Psoas muscle (tissue), 8 donors: Measurements from ENCODE around the gene ADO. TPM values are rescaled to one million over a fixed set of nuclear protein-coding genes. Genes with fewer than 3 reads are reported as not detected.

Experiments used
- ATAC-seq, 4 donors: fragments of 200-7000 bp; cut with Tn5 transposase; one replicate each; pipeline ENCODE4 v1.9.1; 2020; ENCODE audit warnings: moderate library complexity in 3 of 4, mild to moderate bottlenecking in 2 of 4
- DNase-seq, 2 donors: peaks; one replicate each; pipeline ENCODE4 v3.0.0-alpha.2; 2020
- H3K27ac ChIP-seq: fragments of 200-600 bp; one replicate; pipeline ENCODE4 v1.8.0; 2022
- H3K27me3 ChIP-seq, 3 donors: fragments of 200-600 bp in 1 of 3; one replicate each; pipeline versions ENCODE4 v1.6.1 to v1.8.0; 2013 to 2022; ENCODE audit warnings: low read length in 2 of 3, mild to moderate bottlenecking in 2 of 3, moderate library complexity in 1 of 3; ENCODE audit not compliant: insufficient read depth in 3 of 3
- H3K36me3 ChIP-seq, 2 donors: fragments of 200-600 bp in 1 of 2; one replicate each; pipeline versions ENCODE4 v1.6.1 to v1.8.0; 2013 to 2022; ENCODE audit warnings: low read depth in 1 of 2, mild to moderate bottlenecking in 1 of 2, moderate library complexity in 1 of 2; ENCODE audit not compliant: insufficient read depth in 1 of 2
- H3K4me1 ChIP-seq: fragments of 200-600 bp; one replicate; pipeline ENCODE4 v1.8.0; 2022
- H3K4me3 ChIP-seq: fragments of 200-600 bp; one replicate; pipeline ENCODE4 v1.8.0; 2022; ENCODE audit warnings: mild to moderate bottlenecking
- H3K9me3 ChIP-seq: fragments of 200-600 bp; one replicate; pipeline ENCODE4 v1.8.0; 2022
- WGBS, 3 donors: extraction: QIAGEN DNeasy Blood & Tissue Kit; methylation state at CpG; one replicate each; pipeline versions ENCODE4 v1.1.6 to v1.1.7; 2013; 5-methylcytosine and 5-hydroxymethylcytosine counted together
- intact Hi-C, 2 donors: fragments of 100-400 bp; cut with DNase I; formaldehyde crosslinking; loops; one replicate each; pipeline versions ENCODE4 v1.11.0 to v1.14.2; 2022
- polyA plus RNA-seq, 3 donors: library from polyadenylated mRNA; stranded (reverse); fragments of 200-250 nt; gene quantifications; one replicate each; pipeline ENCODE4 v1.2.3, GENCODE V29; 2013
- total RNA-seq, 4 donors: library from RNA; stranded (reverse); fragmentation: NEBNext Ultra II Directional in 2 of 4; extraction: Animal tissue kit (Norgen Biotek cat#: 25700) in 2 of 4; gene quantifications; one replicate each; pipeline versions ENCODE4 v1.2.1 to v1.2.4, GENCODE V29; 2021 to 2023
- TF ChIP-seq, protein P1 (sequence below): fragments of 200-600 bp; IDR thresholded peaks from one replicate; pipeline ENCODE4 v1.8.0; 2022; ENCODE audit warnings: antibody characterized with exemption
- donor health status: healthy with polysubstance abuse.
- donor health status: DM: no; HTN: no; CAD: no; lungs with moderate emphysema.
- donor health status: Bipolar disorder and iron deficiency.
- donor health status: healthy.
- donor health status: DM: yes; HTN: yes; CAD: no.
- donor health status: DM: no; HTN: no; CAD: no.
- donor health status: DM: no; HTN: no; CAD: no.
- donor health status: DM: yes; HTN: yes; CAD: no.

ADO gene
- total and polyA plus RNA-seq, 7 donors: 11.6 to 27.1 (median 20.3) TPM

DNA sequence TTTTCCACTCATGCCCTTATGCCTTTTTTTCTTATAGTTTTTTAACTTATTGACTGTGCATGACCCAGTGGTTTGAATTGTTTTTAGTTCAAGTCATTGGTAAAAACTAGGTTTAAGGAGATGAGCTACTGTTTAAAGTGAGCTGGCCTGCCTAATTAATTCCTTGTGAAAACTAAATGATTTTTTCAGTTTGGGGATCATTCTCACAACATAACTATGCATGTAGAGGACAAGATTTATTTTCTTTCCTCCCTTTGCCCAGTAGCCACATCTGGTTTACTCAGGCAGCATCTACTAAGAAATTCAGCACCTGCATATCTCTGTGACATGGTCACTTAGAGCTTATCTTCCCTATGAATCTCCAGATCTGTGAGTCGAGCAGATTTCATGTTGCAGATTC lies 1.7 kb downstream of the ADO start:
- intact Hi-C loops: no loop called here
- TF ChIP-seq, protein P1, sequence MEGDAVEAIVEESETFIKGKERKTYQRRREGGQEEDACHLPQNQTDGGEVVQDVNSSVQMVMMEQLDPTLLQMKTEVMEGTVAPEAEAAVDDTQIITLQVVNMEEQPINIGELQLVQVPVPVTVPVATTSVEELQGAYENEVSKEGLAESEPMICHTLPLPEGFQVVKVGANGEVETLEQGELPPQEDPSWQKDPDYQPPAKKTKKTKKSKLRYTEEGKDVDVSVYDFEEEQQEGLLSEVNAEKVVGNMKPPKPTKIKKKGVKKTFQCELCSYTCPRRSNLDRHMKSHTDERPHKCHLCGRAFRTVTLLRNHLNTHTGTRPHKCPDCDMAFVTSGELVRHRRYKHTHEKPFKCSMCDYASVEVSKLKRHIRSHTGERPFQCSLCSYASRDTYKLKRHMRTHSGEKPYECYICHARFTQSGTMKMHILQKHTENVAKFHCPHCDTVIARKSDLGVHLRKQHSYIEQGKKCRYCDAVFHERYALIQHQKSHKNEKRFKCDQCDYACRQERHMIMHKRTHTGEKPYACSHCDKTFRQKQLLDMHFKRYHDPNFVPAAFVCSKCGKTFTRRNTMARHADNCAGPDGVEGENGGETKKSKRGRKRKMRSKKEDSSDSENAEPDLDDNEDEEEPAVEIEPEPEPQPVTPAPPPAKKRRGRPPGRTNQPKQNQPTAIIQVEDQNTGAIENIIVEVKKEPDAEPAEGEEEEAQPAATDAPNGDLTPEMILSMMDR: no peak
- Histone ChIP-seq H3K4me1 (peaks cover 26% of the 10 kb centered on the region), H3K27ac (peak overlapping the region; percentile 97), H3K27me3 (no peaks in the 10 kb centered on the region), H3K9me3 (no peaks in the 10 kb centered on the region), H3K4me3 (peak overlapping the region; percentile 91), H3K36me3 (peaks cover 0 to 11% of the 10 kb centered on the region in 2 donors)
- WGBS, 3 donors: 10 to 26% (median 13%) methylated on average over 1 of the region's 1 CpG
- ATAC-seq (no peak), DNase-seq (no peak)

DNA sequence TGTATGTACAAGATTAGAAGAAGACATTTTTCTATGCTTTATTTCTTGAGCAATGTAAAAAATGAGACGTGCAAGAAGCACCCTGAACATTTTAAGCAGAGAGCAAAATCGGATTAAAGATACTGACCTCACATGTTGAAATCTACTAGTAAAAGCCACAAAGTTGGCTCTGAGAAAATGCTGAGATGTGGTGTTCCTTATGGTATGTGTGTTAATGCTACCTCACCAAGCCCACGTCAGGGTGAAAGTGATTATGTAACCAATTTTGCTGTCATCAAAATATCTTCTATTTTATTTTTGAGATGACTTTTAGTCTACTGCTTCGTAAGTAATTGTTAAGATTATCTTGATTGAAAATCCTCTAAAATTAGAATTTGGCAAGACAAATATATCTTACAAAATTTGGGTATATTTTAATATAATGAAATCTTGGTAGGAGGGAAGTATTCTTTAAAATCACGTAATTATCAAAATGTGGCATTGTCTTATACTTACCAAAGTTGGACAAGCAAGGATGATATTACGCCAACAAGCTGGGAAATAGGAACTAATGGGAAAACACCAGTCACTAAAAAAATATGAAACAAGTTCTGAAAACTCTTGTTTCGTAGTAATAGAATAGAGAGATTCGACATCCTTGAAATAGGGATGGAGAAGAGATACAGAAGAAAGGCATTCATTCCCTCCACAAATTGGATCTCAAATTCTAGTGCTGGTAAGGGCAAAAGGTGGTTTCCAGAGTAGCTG lies 5.8 kb downstream of the ADO start:
- ATAC-seq: no peak
- Histone ChIP-seq H3K9me3 (no peaks in the 10 kb centered on the region), H3K4me3 (no peak overlapping the region), H3K27ac (no peak overlapping the region), H3K36me3 (peaks cover 0 to 16% of the 10 kb centered on the region in 2 donors), H3K27me3 (peaks cover 0 to 18% (median 9%) of the 10 kb centered on the region in 3 donors), H3K4me1 (peaks cover 34% of the 10 kb centered on the region)
- 92 to 94% (median 93%) methylated on average over 8 of the region's 8 CpGs for WGBS, 3 donors
- DNase-seq: no peak
- intact Hi-C loops: loop anchor here (10.0 kb wide), 3 partner anchors 274 to 376 kb away; partner anchors contain the start of gene NRBF2 (in 1 of the 2)
- TF ChIP-seq, protein P1: no peak

DNA sequence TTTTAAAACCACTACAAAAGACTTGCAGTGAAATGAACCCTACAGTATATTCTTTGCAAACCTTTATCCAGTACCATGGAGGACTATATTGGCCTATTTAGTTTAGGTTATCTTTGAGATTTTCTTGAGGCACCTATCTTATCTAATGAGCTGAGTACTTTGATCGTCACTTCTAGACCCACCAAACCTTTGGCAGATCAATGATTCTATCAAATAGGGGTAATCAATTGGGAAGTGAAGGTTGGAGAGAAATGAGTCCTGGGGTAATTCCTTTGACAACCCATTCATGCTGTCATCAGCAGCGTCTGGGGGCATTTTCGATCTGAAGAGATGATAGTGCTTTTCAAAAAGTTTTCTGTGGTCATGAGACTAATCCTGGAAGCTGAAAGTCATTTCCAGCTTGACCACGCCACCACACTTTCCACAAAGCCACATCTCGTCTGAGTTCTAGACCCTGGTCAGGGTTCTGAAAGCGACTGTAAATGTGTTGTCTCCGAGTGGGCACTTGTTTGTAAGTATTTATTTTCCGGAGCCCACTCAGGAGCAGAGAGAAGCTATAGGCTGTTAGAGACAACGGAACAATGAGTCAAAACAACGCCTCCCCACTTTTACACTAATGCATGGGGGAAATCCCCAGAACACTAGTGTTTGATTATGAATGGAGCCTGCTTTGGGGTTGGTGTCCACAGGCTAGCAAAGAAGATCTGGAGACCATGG lies 6.8 kb downstream of the ADO start:
- H3K27me3 ChIP-seq: peaks cover 0 to 22% (median 10%) of the 10 kb centered on the region in 3 donors
- TF ChIP-seq, protein P1: no peak
- H3K36me3 ChIP-seq: peaks cover 0 to 16% of the 10 kb centered on the region in 2 donors
- no peak overlapping the region for H3K4me3 ChIP-seq
- peaks cover 36% of the 10 kb centered on the region for H3K4me1 ChIP-seq
- H3K9me3 ChIP-seq: no peaks in the 10 kb centered on the region
- no peak overlapping the region for H3K27ac ChIP-seq
- ATAC-seq: no peak
- DNase-seq: no peak
- intact Hi-C loops: loop anchor here (10.0 kb wide), 3 partner anchors 273 to 377 kb away; partner anchors contain the start of gene NRBF2 (in 1 of the 2)
- WGBS, 3 donors: 91 to 92% (median 91%) methylated on average over 10 of the region's 10 CpGs

DNA sequence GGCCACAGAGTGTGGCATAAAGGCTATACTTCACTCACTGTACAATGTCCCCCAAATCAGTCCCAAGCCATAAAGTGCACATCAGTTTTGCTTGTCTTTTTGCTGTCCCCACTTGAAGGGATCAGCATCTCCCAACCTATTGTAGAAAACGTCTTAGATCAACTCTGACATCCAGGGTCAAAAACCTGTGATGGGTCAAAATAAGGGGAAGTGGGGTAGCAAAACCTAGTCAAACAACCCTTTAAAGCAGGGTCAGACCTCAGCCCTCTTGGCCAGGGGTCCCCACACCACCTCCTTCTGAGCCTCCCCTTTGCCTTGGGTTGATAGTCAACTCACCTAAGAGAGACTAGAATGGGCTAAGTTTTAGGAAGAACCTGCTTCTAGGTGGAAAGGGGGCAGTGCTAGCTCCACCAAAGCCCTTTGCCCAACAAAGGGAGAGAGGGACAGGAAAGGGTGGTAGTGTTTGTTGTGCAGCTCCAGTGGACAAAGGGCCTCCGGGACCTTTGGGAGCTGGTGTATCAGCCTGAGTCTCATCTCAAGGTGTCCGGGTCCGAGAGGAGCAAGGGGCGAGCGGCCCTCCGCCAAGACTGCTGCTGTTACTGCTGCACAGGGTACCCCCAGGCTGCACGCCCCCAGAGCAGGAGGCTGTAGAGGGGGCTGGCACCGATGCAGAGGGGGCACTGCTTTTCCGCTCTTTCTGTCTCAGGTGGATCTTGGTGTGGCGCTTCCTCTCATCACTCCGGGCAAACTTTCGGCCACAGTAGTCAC lies 8.3 kb downstream of the ADO start:
- no peaks in the 10 kb centered on the region for H3K9me3 ChIP-seq
- H3K4me3 ChIP-seq: no peak overlapping the region
- no peak for ATAC-seq
- H3K27ac ChIP-seq: no peak overlapping the region
- peaks cover 0 to 16% of the 10 kb centered on the region in 2 donors for H3K36me3 ChIP-seq
- TF ChIP-seq, protein P1: no peak
- H3K27me3 ChIP-seq: peaks cover 0 to 22% (median 10%) of the 10 kb centered on the region in 3 donors
- peaks cover 20% of the 10 kb centered on the region for H3K4me1 ChIP-seq
- DNase-seq: no peak
- intact Hi-C loops: loop anchor here (10.0 kb wide), 3 partner anchors 272 to 378 kb away; partner anchors contain the start of gene NRBF2 (in 1 of the 2)
- WGBS, 3 donors: 92 to 93% (median 92%) methylated on average over 13 of the region's 13 CpGs
